Measurements from ENCODE around the gene ZSCAN31.
A peak's percentile ranks its signal among the peaks of the same experiment; 100 is the strongest.
"Not testable (repeated sequence)": the region's sequence is repeated elsewhere in the genome, so short reads cannot be mapped to it uniquely, and the experiment has no call there.

Gene ZSCAN31

DNA sequence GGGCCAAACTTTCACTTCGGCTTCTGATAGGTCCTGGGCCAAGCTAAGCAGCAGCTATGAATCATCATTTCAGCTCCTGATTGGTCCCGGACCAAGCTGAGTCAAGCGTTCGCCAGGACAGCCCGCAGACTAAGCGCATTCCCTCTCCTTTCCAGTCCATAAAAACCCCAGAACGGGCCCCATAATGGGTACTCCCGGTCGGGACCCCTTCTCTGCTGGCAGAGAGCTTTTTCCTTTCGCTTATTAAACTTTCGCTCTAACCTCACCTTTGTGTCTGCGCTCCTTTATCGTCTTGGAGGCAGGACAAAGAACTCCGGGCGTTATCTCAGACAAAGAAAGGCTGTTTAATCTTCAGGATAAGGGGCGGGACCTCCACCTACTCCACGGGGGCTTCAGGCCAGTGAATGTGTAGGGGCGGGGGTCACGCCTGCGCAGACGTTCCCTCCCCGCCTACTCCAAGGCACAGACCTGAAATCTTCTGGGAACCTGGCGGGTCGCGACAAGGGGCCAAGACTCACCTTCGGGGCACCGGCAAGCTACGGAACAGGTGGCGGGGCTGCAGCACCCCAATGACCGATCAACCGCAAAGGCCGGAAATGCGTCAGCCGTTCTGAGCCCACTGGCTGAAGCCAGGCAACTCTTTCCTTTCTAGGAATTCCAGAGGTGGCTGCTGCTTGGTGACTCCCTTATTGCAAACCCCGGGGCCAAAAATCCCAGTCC, at the start of gene ZSCAN31:
Gene ZSCAN31, minus strand, starts transcription at position 585 of the 720 bp plus-strand sequence. CDS start 6,465 bp downstream, outside the sequence.
- DNase-seq (ENCODE audit: low read depth, low spot score): peak; percentile 95

DNA sequence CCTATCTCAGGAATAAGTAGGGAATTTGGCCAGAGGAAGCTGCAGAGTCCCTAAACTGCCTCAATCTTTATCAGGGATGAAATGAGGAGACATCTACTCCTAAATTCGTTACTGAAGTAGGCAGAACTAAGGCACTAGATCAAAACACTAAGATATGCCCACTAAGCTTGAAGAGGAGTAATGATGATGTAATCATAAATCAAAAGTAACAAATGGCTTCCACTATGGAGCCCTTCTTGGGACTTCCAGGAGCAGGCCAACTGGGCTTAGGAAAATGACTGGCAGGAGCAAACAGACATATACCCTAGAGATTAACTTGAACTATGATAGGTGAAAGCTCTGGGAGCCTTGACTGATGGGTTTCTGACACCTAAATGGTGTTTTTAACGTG, 48.2 kb upstream of the ZSCAN31 start:
- DNase-seq (ENCODE audit: low read depth, low spot score): no peak

DNA sequence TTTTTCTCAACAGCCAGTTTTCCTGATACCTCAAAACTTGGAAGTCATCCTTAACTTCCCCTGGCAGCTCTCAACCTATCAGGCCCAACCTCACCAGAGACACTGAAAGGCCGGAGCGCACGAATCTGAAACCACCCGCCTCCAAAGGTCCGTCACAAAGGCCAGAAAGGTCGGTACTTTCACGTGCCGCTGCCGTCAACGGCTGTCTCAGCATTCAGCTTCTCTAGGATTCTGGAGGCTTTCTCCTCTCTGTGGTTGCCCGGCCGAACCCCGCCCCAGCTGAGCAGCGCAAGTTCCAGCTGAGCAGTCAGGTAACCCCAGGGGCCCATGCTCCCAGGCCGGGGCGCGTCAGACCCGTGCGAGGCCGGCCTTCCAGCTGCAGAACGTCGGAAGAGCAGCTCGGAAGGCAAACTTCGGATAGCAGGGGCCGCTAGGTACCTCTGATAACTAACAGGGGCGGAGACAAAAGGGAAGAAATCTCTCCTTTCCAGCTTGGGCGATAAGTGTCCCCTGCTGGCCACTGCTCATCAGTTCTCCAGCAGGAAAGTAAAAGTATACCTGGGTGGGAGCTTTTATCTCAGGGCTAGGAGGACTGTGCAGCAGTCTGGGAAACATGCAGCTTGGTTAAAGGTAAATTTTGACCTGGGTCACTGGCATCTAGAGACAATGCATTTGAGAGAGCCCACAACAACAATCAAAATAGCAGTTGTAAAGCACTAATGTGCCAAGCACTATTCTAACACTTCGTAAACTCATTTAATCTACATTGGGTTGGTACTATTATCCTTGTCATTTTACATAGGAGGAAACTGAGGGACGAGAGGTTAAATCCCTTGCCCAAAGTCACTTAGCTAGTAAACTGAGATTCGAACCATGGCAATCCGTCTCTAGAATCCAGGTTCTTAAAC, 47.5 kb upstream of the ZSCAN31 start:
- DNase-seq (ENCODE audit: low read depth, low spot score): peak; percentile 79

DNA sequence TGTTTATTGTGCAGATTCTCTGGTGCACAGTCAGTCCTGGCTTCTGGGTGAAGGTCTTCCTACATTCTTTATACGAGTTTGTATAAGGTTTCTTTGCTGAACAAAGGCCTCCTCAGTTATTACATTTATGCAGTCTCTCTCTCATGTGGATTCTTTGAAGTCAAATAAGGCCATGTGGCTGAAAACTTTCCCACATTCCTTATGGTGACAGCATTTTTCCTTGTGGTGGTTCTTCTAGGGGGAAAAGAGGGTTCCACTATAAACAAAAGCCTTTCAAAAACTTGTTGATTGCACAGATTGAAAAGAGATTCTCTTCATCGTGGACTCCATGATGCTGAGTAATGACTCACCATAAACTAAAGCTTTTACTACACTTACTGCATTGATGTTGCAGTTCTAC, 44.4 kb upstream of the ZSCAN31 start:
- DNase-seq (ENCODE audit: low read depth, low spot score): no peak

DNA sequence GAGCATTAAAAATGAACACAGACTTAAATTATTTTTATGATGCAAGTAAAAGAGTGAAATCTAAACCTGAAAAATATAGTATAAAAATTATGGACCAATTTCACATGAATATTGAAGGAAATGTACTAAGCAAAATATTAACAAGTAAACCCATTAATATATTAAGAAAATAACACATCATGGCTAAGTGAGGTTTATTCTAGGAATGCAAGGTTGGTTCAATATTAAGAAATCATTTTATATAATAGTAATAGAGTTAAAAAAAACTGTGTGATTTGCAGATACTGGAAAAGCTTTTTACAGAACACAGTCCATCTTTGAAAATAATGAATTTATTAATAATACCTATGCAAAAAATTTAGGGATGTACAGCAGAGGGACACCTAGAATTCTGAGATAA, 42.7 kb upstream of the ZSCAN31 start:
- DNase-seq (ENCODE audit: low read depth, low spot score): no peak

DNA sequence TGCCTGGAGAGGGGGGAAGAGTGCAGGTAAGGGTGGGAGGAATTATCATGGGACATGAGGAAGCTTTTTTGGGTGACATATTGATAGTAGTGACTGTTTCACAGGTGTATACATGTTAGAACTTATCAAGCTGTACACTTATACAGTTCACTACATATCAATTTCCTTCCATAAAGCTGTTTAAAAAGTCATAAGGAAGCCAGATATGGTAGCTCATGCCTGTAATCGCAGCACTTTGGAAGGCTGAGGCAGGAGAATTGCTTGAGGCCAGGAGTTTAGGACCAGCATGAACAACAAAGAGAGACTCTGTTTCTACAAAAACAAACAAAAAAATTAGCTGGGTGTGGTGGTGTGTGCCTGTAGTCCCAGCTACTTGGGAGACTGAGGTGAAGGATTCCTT, 41.9 kb upstream of the ZSCAN31 start:
- DNase-seq (ENCODE audit: low read depth, low spot score): no peak

DNA sequence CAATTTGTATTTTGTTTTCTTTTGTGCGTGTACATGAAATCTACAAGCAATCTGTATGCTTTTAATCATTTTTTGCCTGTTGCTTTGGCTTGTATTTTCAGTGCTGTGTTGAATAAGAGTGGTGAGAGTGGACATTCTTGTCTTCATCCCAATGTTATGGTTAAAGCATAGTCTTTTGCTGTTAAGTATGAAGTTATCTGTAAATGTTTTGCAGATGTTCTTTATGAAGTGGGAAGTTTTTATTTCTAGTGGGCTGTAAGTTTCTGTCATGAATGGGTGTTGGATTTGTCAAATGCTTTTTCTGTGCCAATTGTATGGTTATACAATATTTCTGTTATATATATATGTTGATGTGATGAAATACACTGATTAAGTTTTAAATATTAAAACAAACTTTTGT, 38.0 kb upstream of the ZSCAN31 start:
- DNase-seq (ENCODE audit: low read depth, low spot score): no peak

DNA sequence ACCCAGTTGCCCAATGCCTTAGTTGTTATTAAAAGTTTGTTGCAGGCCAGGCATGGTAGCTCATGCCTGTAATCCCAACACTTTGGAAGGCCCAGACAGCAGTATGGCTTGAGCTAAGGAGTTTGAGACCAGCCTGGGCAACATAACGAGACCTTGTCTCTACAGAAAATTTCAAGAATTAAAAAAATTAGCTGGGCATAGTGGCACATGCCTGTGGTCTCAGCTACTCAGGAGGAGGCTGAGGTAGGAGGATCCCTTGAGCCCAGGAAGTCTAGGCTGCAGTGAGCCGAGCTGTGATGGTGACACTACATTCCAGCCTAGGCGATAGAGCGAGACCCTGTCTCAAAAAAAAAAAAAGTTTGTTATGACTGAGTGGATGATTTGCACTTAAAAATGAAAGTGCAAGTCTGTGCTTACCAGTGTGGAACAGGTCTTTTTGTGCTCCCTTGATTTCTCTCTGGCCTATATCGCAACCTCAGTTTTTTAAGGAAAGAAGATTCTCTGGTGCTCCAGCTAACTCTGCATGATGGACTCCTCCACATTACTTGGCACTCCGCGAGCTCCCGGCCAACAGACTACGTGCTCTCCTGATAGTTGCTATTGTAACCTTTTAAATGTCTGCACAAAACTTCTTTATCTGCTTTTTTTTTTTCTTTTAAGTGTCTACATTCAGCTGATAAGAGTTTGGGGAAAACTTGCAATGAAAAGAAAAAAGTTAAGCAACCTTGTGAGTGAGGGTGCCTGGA, 35.9 kb upstream of the ZSCAN31 start:
- DNase-seq (ENCODE audit: low read depth, low spot score): no peak

DNA sequence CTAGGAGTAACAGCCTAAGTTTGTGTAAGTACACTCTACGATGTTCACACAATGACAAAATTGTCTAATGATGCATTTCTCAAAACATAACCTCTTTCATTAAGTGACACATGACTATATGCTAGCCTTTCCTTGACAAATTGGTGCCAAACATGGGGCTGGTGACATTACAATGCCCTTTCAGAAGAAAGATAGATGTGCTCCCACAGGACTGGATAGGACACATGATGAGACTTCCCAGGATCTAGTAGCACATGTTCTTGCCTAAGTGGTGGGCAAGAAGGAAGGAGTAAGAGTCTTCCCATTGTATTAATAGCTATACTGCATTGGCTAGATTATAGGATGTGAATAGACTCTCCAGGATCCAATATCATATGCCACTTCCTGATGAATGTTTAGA, 35.3 kb upstream of the ZSCAN31 start:
- DNase-seq (ENCODE audit: low read depth, low spot score): no peak

DNA sequence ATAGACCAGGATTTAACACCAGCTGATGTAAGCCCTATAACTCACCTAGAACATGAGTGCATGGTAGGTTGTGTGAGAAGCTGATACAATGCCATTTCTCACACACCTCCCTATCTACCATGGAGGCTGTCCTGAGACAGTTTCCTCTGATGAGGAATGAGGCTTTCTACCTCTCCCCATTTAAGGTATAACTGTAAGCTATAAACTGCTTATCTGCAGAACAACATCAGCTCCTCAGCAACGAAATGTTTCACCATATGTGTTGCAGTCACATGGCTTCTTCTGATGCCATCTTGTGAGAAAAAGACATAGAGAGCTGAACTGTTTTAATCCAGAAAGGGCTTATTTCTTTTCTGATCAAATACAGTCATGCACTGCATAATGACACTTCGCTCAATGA, 34.5 kb upstream of the ZSCAN31 start:
- DNase-seq (ENCODE audit: low read depth, low spot score): no peak

DNA sequence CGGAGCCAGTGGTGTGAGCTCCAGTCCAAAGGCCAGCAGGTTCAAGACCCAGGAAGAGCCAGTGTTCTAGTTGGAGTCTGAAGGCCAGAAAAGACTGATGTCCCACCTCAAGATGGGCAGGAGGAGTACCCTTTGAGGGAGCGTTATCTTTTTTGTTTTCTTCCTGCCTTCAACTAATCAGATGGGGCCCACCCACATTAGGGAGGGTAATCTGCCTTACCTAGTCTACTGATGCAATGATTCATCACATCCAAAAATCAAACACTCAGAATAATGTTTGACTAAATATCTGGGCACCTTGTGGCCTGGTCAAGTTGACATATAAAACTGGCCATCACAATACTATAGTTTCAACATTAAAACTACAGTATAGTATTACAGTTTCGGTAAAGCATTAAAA, 33.5 kb upstream of the ZSCAN31 start:
- no peak for DNase-seq (ENCODE audit: low read depth, low spot score)

DNA sequence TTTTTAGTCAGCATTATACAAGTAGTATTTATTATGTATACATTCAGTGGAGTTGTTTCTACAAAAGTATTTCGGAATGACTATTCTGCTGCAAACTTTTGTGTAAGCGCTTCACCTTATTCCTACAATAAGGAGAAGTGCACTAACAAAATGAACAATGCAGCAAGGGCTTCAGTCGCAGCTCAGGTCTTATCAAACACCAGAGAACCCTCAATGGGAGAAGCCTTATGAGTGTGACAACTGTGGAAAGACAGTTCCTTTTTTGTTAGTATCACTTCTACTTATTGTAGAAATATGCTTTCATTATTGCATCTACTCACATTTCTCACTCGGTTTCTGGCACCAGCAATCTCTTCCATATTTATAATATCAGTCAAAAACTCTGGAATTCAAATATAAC, 32.6 kb upstream of the ZSCAN31 start:
- DNase-seq (ENCODE audit: low read depth, low spot score): no peak

DNA sequence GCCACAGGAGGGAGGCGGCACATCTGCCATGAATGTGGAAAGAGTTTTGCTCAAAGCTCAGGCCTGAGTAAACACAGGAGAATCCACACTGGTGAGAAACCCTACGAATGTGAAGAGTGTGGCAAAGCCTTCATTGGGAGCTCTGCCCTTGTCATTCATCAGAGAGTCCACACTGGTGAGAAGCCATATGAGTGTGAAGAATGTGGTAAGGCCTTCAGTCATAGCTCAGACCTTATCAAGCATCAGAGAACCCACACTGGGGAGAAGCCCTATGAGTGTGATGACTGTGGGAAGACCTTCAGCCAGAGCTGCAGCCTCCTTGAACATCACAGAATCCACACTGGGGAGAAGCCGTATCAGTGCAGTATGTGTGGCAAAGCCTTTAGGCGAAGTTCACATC, 29.6 kb upstream of the ZSCAN31 start:
- not testable (repeated sequence) for DNase-seq (ENCODE audit: low read depth, low spot score)

DNA sequence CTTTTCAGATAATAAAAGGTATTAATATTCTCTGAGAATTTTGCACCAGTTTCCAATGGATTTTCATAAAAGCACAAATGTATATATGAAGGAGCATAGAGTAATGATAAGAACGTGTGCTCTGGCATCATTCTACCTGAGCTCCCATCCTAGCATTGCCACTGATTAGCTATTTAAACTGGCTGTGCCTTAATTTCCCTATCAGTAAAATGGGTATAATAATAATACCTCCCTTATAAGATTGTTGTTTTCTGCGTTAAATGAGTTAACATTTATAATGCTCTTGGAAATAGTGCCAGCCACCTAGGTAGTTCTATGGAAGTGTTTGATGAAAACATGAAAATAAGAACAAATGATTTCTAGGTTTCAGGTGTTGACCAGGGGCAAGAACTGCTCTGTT, 25.0 kb upstream of the ZSCAN31 start:
- DNase-seq (ENCODE audit: low read depth, low spot score): no peak

DNA sequence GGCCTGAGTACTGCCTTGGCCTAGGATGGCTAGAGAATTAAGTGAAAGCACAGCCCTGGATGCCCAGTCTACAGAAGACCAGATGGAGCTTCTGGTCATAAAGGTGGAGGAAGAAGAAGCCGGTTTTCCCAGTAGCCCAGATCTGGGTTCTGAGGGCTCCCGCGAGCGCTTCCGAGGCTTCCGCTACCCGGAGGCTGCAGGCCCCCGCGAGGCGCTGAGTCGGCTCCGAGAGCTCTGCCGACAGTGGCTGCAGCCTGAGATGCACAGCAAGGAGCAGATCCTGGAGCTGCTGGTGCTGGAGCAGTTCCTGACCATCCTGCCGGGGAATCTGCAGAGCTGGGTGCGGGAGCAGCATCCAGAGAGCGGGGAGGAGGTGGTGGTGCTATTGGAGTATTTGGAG, 23.6 kb upstream of the ZSCAN31 start:
- DNase-seq (ENCODE audit: low read depth, low spot score): not testable (repeated sequence)

DNA sequence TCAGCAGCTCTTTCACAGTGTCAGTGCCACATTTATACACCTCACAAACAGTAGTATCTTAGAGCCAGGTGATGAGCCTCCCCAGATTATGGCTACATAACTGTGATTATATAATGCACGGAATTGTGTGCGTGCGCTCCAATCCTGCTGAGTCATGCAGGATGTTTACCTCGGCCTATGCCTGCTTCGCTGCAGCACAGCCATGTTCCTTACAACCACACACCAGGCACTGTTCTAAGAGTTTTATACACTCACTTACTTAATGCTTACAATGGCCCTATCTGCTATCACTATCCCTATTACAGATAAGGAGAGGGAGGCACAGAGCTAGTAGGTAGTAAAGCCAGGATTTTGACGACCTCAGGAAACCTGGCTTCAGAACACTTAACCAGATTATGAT, 21.1 kb upstream of the ZSCAN31 start:
- DNase-seq (ENCODE audit: low read depth, low spot score): no peak

DNA sequence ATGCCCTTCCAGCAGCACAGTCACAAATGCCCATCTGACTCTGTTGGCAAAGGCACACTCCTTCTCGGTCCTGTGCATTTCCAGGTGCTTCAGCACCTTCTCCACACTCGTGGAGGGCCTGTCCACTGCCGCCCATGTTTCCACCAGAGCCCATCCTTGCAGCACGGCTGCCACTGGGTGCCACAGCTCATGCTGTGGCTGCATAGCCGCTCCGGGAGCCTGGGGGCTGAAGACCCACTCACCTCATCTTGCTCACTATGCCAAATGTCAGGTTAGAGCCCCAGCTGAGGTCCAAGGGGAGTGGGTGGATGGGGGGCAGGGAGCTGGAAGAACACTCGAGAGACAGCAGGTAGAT, 20.7 kb upstream of the ZSCAN31 start:
- no peak for DNase-seq (ENCODE audit: low read depth, low spot score)

DNA sequence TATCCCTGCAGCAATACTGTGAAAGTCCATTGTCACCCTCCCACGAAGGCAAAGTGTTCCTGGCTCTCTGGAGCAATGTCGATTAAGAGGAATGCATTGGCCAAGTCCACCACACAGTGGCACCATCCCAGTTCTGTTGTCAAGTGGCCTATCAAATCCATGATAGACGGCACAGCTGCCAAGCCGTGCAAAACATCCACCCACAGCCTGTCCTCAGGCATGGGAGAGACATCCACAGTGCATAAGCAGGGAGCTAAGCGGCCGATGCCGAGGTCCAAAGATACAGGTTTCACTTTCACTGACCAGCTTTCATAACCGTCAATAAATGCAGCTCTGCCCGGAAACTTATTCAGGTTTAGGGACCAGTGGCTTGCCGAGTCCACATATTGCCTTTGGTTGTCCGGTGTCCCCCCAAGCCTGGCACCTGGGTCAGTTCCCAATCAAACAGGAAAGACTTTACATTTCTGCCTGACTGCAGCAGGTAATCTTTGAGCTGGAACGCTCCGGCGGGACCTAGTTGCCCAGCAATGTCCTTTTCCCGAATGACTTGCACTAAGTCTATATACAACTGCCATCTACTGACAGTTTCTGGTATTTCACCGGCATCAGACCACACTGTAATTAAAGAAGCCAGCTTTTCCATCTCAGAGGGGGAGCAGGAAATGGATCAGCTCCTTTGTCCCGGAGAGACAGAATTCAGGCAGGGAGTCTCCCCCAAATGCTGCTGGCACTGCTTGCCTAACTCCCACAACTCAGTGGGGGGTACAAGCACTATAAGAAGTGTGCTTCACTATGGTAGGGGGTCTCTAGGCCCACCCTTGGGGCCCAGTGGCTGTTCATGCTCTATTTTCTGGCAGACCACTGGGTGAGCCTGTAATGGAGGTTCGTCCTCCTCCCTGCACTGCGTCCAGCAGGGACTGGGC, 20.1 kb upstream of the ZSCAN31 start:
- DNase-seq (ENCODE audit: low read depth, low spot score): peak; percentile 73

DNA sequence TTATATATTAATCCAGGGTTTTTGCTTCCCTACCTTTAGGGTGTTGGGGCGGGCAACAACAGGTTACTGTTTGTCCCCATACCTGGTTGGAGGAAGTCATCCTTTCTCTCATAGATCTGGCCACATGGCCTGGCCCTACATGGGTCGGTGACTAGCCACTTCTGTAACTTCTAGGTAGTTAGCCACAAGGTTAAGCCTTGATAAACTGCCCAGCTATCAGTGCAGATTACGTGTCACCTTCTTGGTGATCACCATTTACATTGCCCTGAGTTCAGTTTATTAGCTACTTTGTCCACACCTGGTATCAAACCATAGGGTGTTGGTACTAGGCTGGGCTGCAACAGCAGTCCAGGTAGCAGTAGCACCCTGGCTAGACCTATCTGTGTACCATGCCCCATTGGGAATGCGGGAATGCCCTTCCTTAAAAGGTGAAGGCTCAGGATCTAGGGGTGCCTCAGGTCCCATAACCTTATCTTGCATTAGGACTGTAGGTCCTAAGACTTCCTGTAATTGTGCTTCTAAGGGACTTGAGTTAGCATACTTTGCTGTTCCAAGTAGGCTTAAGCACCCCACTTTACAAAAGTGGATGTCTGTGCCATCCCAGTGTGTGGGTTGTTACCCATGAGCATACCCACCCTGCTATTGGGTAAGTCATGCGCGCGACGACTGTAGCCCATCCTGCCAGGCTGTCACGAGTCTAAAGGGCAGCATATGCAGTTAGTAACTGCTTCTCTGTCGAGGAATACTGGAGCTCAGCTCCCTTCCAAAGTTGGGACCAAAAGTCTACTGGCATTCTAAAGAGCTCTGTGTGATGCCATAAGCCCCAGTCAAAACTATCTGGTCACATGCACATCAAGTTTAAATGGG, 19.0 kb upstream of the ZSCAN31 start:
- DNase-seq (ENCODE audit: low read depth, low spot score): no peak

DNA sequence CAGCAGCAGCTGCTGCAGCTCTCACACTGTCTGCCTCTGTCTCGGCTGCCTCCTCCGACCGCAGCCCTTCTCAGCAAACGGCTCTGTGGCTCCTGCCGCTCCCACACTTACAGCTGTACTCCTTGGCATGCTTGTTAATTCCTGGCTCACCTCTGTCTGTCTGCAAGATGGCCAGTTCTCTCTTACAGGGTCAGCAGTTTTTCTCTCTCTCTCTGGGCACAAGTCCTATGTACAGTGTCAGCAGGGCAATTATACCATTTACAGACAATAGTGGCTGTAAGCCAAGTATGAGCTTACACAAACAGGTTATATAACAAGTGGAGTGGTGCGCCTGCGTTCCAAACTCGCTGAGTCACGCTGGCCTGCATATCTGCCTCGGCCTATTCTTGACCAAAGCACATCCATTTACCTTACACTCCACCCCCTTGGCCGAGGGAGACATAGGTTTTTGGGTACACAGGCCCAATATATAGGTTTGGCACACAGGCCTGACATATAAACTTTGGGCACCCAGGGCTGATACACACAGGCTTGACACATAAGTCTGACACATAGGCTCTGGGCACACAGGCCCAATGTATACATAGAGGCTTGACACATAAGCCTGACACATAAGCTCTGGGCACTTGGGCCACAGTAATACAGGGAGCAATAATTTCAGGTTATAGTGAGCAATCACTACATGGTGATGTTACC, 18.2 kb upstream of the ZSCAN31 start:
- DNase-seq (ENCODE audit: low read depth, low spot score): no peak
